T-helper 2 cell treated with Interferon-gamma antibody and Interleukin-4, amounts not matched to agents 100 ng/mL and 5 ng/mL, for 36 hours (primary cell): ENCODE results near the gene MS4A6A. TPM values are rescaled to one million over a fixed set of nuclear protein-coding genes. Genes with fewer than 3 reads are reported as not detected.
"Not testable (repeated sequence)": the region's sequence is repeated elsewhere in the genome, so short reads cannot be mapped to it uniquely, and the experiment has no call there.

Experiments used
- intact Hi-C: fragments of 100-400 bp; cut with micrococcal nuclease; formaldehyde crosslinking; loops from one replicate; pipeline ENCODE4 v1.15.1; 2023
- total RNA-seq: library from RNA; stranded (reverse); gene quantifications from 2 replicates; pipeline ENCODE4 v1.2.3, GENCODE V29; 2022

The MS4A6A gene
- total RNA-seq, 1 donor from 2014 or later, result not detected

GRCh38 chr11:60184824-60185511, 2.1 kb upstream of the MS4A6A start:
- intact Hi-C loops, result no loop called here

GRCh38 chr11:60183591-60184205, 815 bp upstream of the MS4A6A start:
- intact Hi-C loops, result no loop called here

GRCh38 chr11:60175860-60176275, 7.0 kb downstream of the MS4A6A start:
- intact Hi-C loops, result no loop called here

GRCh38 chr11:60172011-60172410, 10.9 kb downstream of the MS4A6A start:
- intact Hi-C loops, result no loop called here

- intact Hi-C loops, result no loop called here
Observed at GRCh38 chr11:60170566-60170965, 12.3 kb downstream of the MS4A6A start.

- intact Hi-C loops, result no loop called here
Observed at GRCh38 chr11:60169264-60169915, 13.5 kb downstream of the MS4A6A start.

GRCh38 chr11:60168306-60168705, 14.6 kb downstream of the MS4A6A start:
- intact Hi-C loops, result no loop called here

- intact Hi-C loops, result no loop called here
Observed at GRCh38 chr11:60165951-60166350, 16.9 kb downstream of the MS4A6A start.

GRCh38 chr11:60165538-60165937, 17.3 kb downstream of the MS4A6A start:
- intact Hi-C loops, result no loop called here

- intact Hi-C loops, result no loop called here
Observed at GRCh38 chr11:60164550-60165075, 18.3 kb downstream of the MS4A6A start.

GRCh38 chr11:60161766-60162165, 21.1 kb downstream of the MS4A6A start:
- intact Hi-C loops, result no loop called here

GRCh38 chr11:60161107-60161506, 21.8 kb downstream of the MS4A6A start:
- intact Hi-C loops, result no loop called here

- intact Hi-C loops, result no loop called here
Observed at GRCh38 chr11:60159868-60160267, 23.0 kb downstream of the MS4A6A start.

GRCh38 chr11:60159284-60159683, 23.6 kb downstream of the MS4A6A start:
- intact Hi-C loops, result no loop called here

GRCh38 chr11:60158636-60159035, 24.2 kb downstream of the MS4A6A start:
- intact Hi-C loops, result no loop called here

GRCh38 chr11:60155931-60156330, 27.0 kb downstream of the MS4A6A start:
- intact Hi-C loops, result no loop called here

- intact Hi-C loops, result not testable (repeated sequence)
Observed at GRCh38 chr11:60152727-60153126, 30.2 kb downstream of the MS4A6A start.

- intact Hi-C loops, result no loop called here
Observed at GRCh38 chr11:60150279-60150678, 32.6 kb downstream of the MS4A6A start.

GRCh38 chr11:60145677-60146076, 37.2 kb downstream of the MS4A6A start:
- intact Hi-C loops, result no loop called here

GRCh38 chr11:60143768-60144167, 39.1 kb downstream of the MS4A6A start:
- intact Hi-C loops, result no loop called here

GRCh38 chr11:60133917-60134316, 49.0 kb downstream of the MS4A6A start:
- intact Hi-C loops, result no loop called here

GRCh38 chr11:60131912-60132311, 51.0 kb downstream of the MS4A6A start:
- intact Hi-C loops, result no loop called here
